HG02840 (cell line): ENCODE measurements around the gene TAS1R1.

Source experiments
- ATAC-seq: cut with Tn5 transposase; IDR thresholded peaks from one replicate; pipeline ENCODE4 v1.9.1; 2021; ENCODE audit warnings: mild to moderate bottlenecking, moderate library complexity, moderate number of reproducible peaks; ENCODE audit not compliant: unreplicated experiment, low FRiP score

Gene TAS1R1

GRCh38 chr1:6554907-6555778, at the start of gene TAS1R1:
Gene TAS1R1, plus strand, starts transcription at chr1:6555307. Its CDS starts 67 bp downstream, at chr1:6555374.
- ATAC-seq: no peak

- no peak for ATAC-seq
Measured at GRCh38 chr1:6505367-6506209, 49.5 kb upstream of the TAS1R1 start.

GRCh38 chr1:6506210-6507036, 48.7 kb upstream of the TAS1R1 start:
- ATAC-seq: no peak

GRCh38 chr1:6507037-6507428, 48.1 kb upstream of the TAS1R1 start:
- no peak for ATAC-seq

- ATAC-seq: no peak
Measured at GRCh38 chr1:6507461-6507911, 47.6 kb upstream of the TAS1R1 start.

GRCh38 chr1:6508154-6508815, 46.8 kb upstream of the TAS1R1 start:
- ATAC-seq: no peak

GRCh38 chr1:6508816-6509189, 46.3 kb upstream of the TAS1R1 start:
- no peak for ATAC-seq

GRCh38 chr1:6509220-6509918, 45.7 kb upstream of the TAS1R1 start:
- no peak for ATAC-seq

- ATAC-seq: no peak
Measured at GRCh38 chr1:6509919-6510291, 45.2 kb upstream of the TAS1R1 start.

GRCh38 chr1:6510493-6510892, 44.6 kb upstream of the TAS1R1 start:
- no peak for ATAC-seq

GRCh38 chr1:6511056-6511455, 44.1 kb upstream of the TAS1R1 start:
- ATAC-seq: no peak

GRCh38 chr1:6511561-6512244, 43.4 kb upstream of the TAS1R1 start:
- no peak for ATAC-seq

- ATAC-seq: no peak
Measured at GRCh38 chr1:6512245-6512907, 42.7 kb upstream of the TAS1R1 start.

GRCh38 chr1:6512908-6513280, 42.2 kb upstream of the TAS1R1 start:
- no peak for ATAC-seq

GRCh38 chr1:6513320-6513801, 41.7 kb upstream of the TAS1R1 start:
- no peak for ATAC-seq

- no peak for ATAC-seq
Measured at GRCh38 chr1:6515771-6516170, 39.3 kb upstream of the TAS1R1 start.

- ATAC-seq: no peak
Measured at GRCh38 chr1:6517435-6517851, 37.7 kb upstream of the TAS1R1 start.

GRCh38 chr1:6519491-6519934, 35.6 kb upstream of the TAS1R1 start:
- ATAC-seq: no peak
